ENCODE measurements around the gene SNAP25.

- TF ChIP-seq CTCF (IDR thresholded peaks at IDR 0.05; ENCODE audit: low read depth, low read length, poor library complexity, severe bottlenecking) = no peak
- no peak for TF ChIP-seq EZH2phosphoT487 (IDR thresholded peaks at IDR 0.05; ENCODE audit: borderline replicate concordance, low read length)
These were observed 48.4 kb upstream of the SNAP25 start for GRCh38 chr20:10170261-10170660.
